Measurements from ENCODE around the gene FAM184A.

- TF ChIP-seq CTCF (IDR thresholded peaks at IDR 0.05; ENCODE audit: borderline replicate concordance, extremely low read depth, low read length, poor library complexity, severe bottlenecking) (no peak), EZH2 (IDR thresholded peaks at IDR 0.05; ENCODE audit: borderline replicate concordance, low read depth, low read length, severe bottlenecking) (no peak)
Measured at GRCh38 chr6:118993803-118994251, 84.6 kb downstream of the FAM184A start.
